ENCODE results near the gene COBL. TPM values are rescaled to one million over a fixed set of nuclear protein-coding genes. Genes with fewer than 3 reads are reported as not detected.
"Not testable (repeated sequence)": the region's sequence is repeated elsewhere in the genome, so short reads cannot be mapped to it uniquely, and the experiment has no call there.

Gene COBL
- total RNA-seq, 1 donor from 2014 or later: not detected

- no peak for TF ChIP-seq CTCF (IDR thresholded peaks at IDR 0.05)
- no peaks in the 10 kb centered on the region for H3K4me1 Mint-ChIP-seq (ENCODE audit: unreplicated experiment)
- H3K27ac Mint-ChIP-seq (ENCODE audit: unreplicated experiment): no peak overlapping the region
- no peaks in the 10 kb centered on the region for H3K36me3 Mint-ChIP-seq (ENCODE audit: unreplicated experiment)
- H3K27me3 Mint-ChIP-seq (ENCODE audit: unreplicated experiment): no peaks in the 10 kb centered on the region
- H3K4me3 Mint-ChIP-seq (ENCODE audit: unreplicated experiment): no peak overlapping the region
- DNase-seq (ENCODE audit: extremely low spot score, unreplicated experiment): no peak
- no peaks in the 10 kb centered on the region for H3K9me3 Mint-ChIP-seq (ENCODE audit: unreplicated experiment)
Measured at GRCh38 chr7:51217804-51218203, 98.8 kb downstream of the COBL start.

GRCh38 chr7:51214098-51214497 is 102.5 kb downstream of the COBL start:
- Mint-ChIP-seq H3K4me1 (ENCODE audit: unreplicated experiment) (no peaks in the 10 kb centered on the region), H3K36me3 (ENCODE audit: unreplicated experiment) (no peaks in the 10 kb centered on the region), H3K4me3 (ENCODE audit: unreplicated experiment) (no peak overlapping the region), H3K27ac (ENCODE audit: unreplicated experiment) (no peak overlapping the region), H3K9me3 (ENCODE audit: unreplicated experiment) (no peaks in the 10 kb centered on the region), H3K27me3 (ENCODE audit: unreplicated experiment) (no peaks in the 10 kb centered on the region)
- DNase-seq (ENCODE audit: extremely low spot score, unreplicated experiment): no peak
- TF ChIP-seq CTCF (IDR thresholded peaks at IDR 0.05): no peak

- Mint-ChIP-seq H3K4me1 (ENCODE audit: unreplicated experiment) (no peaks in the 10 kb centered on the region), H3K27ac (ENCODE audit: unreplicated experiment) (no peak overlapping the region), H3K27me3 (ENCODE audit: unreplicated experiment) (no peaks in the 10 kb centered on the region), H3K4me3 (ENCODE audit: unreplicated experiment) (no peak overlapping the region), H3K36me3 (ENCODE audit: unreplicated experiment) (no peaks in the 10 kb centered on the region), H3K9me3 (ENCODE audit: unreplicated experiment) (no peaks in the 10 kb centered on the region)
- DNase-seq (ENCODE audit: extremely low spot score, unreplicated experiment): no peak
- no peak for TF ChIP-seq CTCF (IDR thresholded peaks at IDR 0.05)
Measured at GRCh38 chr7:51213618-51214017, 103.0 kb downstream of the COBL start.

DNA sequence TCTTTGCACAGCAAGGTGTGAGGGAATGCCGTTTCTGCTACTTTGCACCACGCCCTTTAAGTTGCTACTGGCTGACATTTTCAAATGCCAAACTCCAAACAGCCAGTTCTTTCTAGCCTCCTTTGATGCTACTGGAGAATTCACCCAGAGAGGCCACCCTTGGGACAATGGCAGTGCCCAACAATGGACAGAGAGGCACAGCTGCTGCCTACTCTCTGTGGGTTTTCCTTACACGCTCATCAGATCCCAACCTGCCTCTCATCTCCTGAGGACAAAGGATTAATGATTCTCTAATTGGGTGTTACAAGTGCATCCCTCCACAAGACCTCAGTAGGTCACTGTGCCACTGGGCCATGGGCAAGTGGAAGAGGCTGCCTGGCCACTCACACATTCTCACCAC is 105.8 kb downstream of the COBL start:
- no peak for DNase-seq (ENCODE audit: extremely low spot score, unreplicated experiment)
- TF ChIP-seq CTCF (IDR thresholded peaks at IDR 0.05): no peak
- H3K4me3 Mint-ChIP-seq (ENCODE audit: unreplicated experiment): no peak overlapping the region
- H3K9me3 Mint-ChIP-seq (ENCODE audit: unreplicated experiment): no peaks in the 10 kb centered on the region
- H3K4me1 Mint-ChIP-seq (ENCODE audit: unreplicated experiment): no peaks in the 10 kb centered on the region
- no peaks in the 10 kb centered on the region for H3K36me3 Mint-ChIP-seq (ENCODE audit: unreplicated experiment)
- no peaks in the 10 kb centered on the region for H3K27me3 Mint-ChIP-seq (ENCODE audit: unreplicated experiment)
- H3K27ac Mint-ChIP-seq (ENCODE audit: unreplicated experiment): no peak overlapping the region

GRCh38 chr7:51209426-51209825 is 107.2 kb downstream of the COBL start:
- DNase-seq (ENCODE audit: extremely low spot score, unreplicated experiment): no peak
- Mint-ChIP-seq H3K4me1 (ENCODE audit: unreplicated experiment) (no peaks in the 10 kb centered on the region), H3K4me3 (ENCODE audit: unreplicated experiment) (no peak overlapping the region), H3K36me3 (ENCODE audit: unreplicated experiment) (no peaks in the 10 kb centered on the region), H3K27ac (ENCODE audit: unreplicated experiment) (no peak overlapping the region), H3K27me3 (ENCODE audit: unreplicated experiment) (no peaks in the 10 kb centered on the region), H3K9me3 (ENCODE audit: unreplicated experiment) (no peaks in the 10 kb centered on the region)
- TF ChIP-seq CTCF (IDR thresholded peaks at IDR 0.05): no peak

DNA sequence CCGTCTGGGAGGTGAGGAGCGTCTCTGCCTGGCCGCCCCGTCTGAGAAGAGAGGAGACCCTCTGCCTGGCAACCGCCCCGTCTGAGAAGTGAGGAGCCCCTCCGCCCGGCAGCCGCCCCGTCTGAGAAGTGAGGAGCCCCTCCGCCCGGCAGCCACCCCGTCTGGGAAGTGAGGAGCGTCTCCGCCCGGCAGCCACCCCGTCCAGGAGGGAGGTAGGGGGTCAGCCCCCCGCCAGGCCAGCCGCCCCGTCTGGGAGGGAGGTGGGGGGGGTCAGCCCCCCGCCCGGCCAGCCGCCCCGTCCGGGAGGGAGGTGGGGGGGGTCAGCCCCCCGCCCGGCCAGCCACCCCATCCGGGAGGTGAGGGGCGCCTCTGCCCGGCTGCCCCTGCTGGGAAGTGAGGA is 108.5 kb downstream of the COBL start:
- not testable (repeated sequence) for H3K4me1 Mint-ChIP-seq (ENCODE audit: unreplicated experiment); H3K4me3 Mint-ChIP-seq (ENCODE audit: unreplicated experiment); DNase-seq (ENCODE audit: extremely low spot score, unreplicated experiment); H3K9me3 Mint-ChIP-seq (ENCODE audit: unreplicated experiment); H3K27me3 Mint-ChIP-seq (ENCODE audit: unreplicated experiment); H3K36me3 Mint-ChIP-seq (ENCODE audit: unreplicated experiment); H3K27ac Mint-ChIP-seq (ENCODE audit: unreplicated experiment)

Measured in osteocyte (in vitro differentiated cells).